BLaER1 (cell line): ENCODE results near the gene JHY.

Source experiments
- H3K27ac ChIP-seq: shearing (Covaris generic); formaldehyde crosslinking; 2 replicates; pipeline ENCODE4 v1.8.1; 2022
- H3K27me3 ChIP-seq: shearing (Covaris generic); formaldehyde crosslinking; 2 replicates; pipeline ENCODE4 v1.8.1; 2022
- H3K36me3 ChIP-seq: shearing (Covaris generic); formaldehyde crosslinking; 2 replicates; pipeline ENCODE4 v1.8.1; 2022
- H3K4me1 ChIP-seq: shearing (Covaris generic); formaldehyde crosslinking; 2 replicates; pipeline ENCODE4 v1.8.1; 2022
- H3K4me2 ChIP-seq: shearing (Covaris generic); formaldehyde crosslinking; 2 replicates; pipeline ENCODE4 v1.8.1; 2022
- H3K4me3 ChIP-seq: shearing (Covaris generic); formaldehyde crosslinking; 2 replicates; pipeline ENCODE4 v1.8.1; 2022
- H3K9ac ChIP-seq: shearing (Covaris generic); formaldehyde crosslinking; 2 replicates; pipeline ENCODE4 v1.8.1; 2022
- H3K9me3 ChIP-seq: shearing (Covaris generic); formaldehyde crosslinking; 2 replicates; pipeline ENCODE4 v1.8.1; 2022
- H4K20me1 ChIP-seq: shearing (Covaris generic); formaldehyde crosslinking; 2 replicates; pipeline ENCODE4 v1.8.1; 2022
- Cebpa-rat ChIP-seq: shearing (Covaris generic); IDR thresholded peaks from 2 replicates; pipeline ENCODE4 v1.8.1; 2022

The JHY gene

GRCh38 chr11:122871302-122871701, 11.3 kb upstream of the JHY start:
- H4K20me1 ChIP-seq = no peaks in the 10 kb centered on the region
- H3K4me3 ChIP-seq = no peak overlapping the region
- H3K36me3 ChIP-seq = no peaks in the 10 kb centered on the region
- no peak overlapping the region for H3K9ac ChIP-seq
- peaks cover 17% of the 10 kb centered on the region for H3K4me1 ChIP-seq
- no peaks in the 10 kb centered on the region for H3K27me3 ChIP-seq
- H3K4me2 ChIP-seq = no peak overlapping the region
- no peaks in the 10 kb centered on the region for H3K9me3 ChIP-seq
- no peak overlapping the region for H3K27ac ChIP-seq
- no peak for TF ChIP-seq Cebpa-rat

GRCh38 chr11:122872046-122872445, 10.5 kb upstream of the JHY start:
- Histone ChIP-seq H3K27ac (no peak overlapping the region), H4K20me1 (no peaks in the 10 kb centered on the region), H3K9ac (no peak overlapping the region), H3K4me2 (no peak overlapping the region), H3K9me3 (no peaks in the 10 kb centered on the region), H3K27me3 (no peaks in the 10 kb centered on the region), H3K4me3 (no peak overlapping the region), H3K36me3 (no peaks in the 10 kb centered on the region), H3K4me1 (peaks cover 17% of the 10 kb centered on the region)
- no peak for TF ChIP-seq Cebpa-rat

GRCh38 chr11:122874991-122875390, 7.6 kb upstream of the JHY start:
- H3K27me3 ChIP-seq = no peaks in the 10 kb centered on the region
- no peak overlapping the region for H3K27ac ChIP-seq
- no peak for TF ChIP-seq Cebpa-rat
- H3K36me3 ChIP-seq = no peaks in the 10 kb centered on the region
- H3K4me1 ChIP-seq = peaks cover 17% of the 10 kb centered on the region
- H3K4me3 ChIP-seq = no peak overlapping the region
- no peaks in the 10 kb centered on the region for H4K20me1 ChIP-seq
- H3K9ac ChIP-seq = no peak overlapping the region
- H3K4me2 ChIP-seq = peak overlapping the region; percentile 9; the same call in 1 of the 2 replicates
- H3K9me3 ChIP-seq = no peaks in the 10 kb centered on the region

- Histone ChIP-seq H4K20me1 (no peaks in the 10 kb centered on the region), H3K9me3 (no peaks in the 10 kb centered on the region), H3K4me1 (peaks cover 20% of the 10 kb centered on the region), H3K9ac (no peak overlapping the region), H3K4me2 (no peak overlapping the region), H3K4me3 (no peak overlapping the region), H3K27me3 (peaks cover 16% of the 10 kb centered on the region), H3K36me3 (no peaks in the 10 kb centered on the region), H3K27ac (no peak overlapping the region)
- TF ChIP-seq Cebpa-rat = no peak
Measured at GRCh38 chr11:122877732-122878131, 4.8 kb upstream of the JHY start.

- Histone ChIP-seq H3K4me2 (no peak overlapping the region), H3K27ac (no peak overlapping the region), H3K4me1 (peaks cover 18% of the 10 kb centered on the region), H3K9ac (no peak overlapping the region), H3K9me3 (no peaks in the 10 kb centered on the region), H3K27me3 (peaks cover 34% of the 10 kb centered on the region), H4K20me1 (no peaks in the 10 kb centered on the region), H3K36me3 (no peaks in the 10 kb centered on the region), H3K4me3 (no peak overlapping the region)
- no peak for TF ChIP-seq Cebpa-rat
Measured at GRCh38 chr11:122879785-122880184, 2.8 kb upstream of the JHY start.

GRCh38 chr11:122882857-122883645, 492 bp downstream of the JHY start:
- Histone ChIP-seq H3K4me1 (peaks cover 11% of the 10 kb centered on the region), H3K27ac (peak overlapping the region; percentile 36; the same call in 1 of the 2 replicates), H4K20me1 (no peaks in the 10 kb centered on the region), H3K4me2 (peak overlapping the region; percentile 98), H3K36me3 (no peaks in the 10 kb centered on the region), H3K9me3 (no peaks in the 10 kb centered on the region), H3K27me3 (peaks cover 34% of the 10 kb centered on the region), H3K9ac (peak overlapping the region; percentile 71), H3K4me3 (peak overlapping the region; percentile 77)
- TF ChIP-seq Cebpa-rat = no peak

- H3K27me3 ChIP-seq = peaks cover 34% of the 10 kb centered on the region
- H3K36me3 ChIP-seq = no peaks in the 10 kb centered on the region
- H3K4me1 ChIP-seq = peaks cover 11% of the 10 kb centered on the region
- no peak overlapping the region for H3K27ac ChIP-seq
- TF ChIP-seq Cebpa-rat = no peak
- H3K9ac ChIP-seq = no peak overlapping the region
- peak overlapping the region; percentile 77 for H3K4me3 ChIP-seq
- no peaks in the 10 kb centered on the region for H3K9me3 ChIP-seq
- H3K4me2 ChIP-seq = peak overlapping the region; percentile 98
- H4K20me1 ChIP-seq = no peaks in the 10 kb centered on the region
Measured at GRCh38 chr11:122883646-122883979, 1.1 kb downstream of the JHY start.

- H3K36me3 ChIP-seq = no peaks in the 10 kb centered on the region
- H3K4me3 ChIP-seq = no peak overlapping the region
- no peak overlapping the region for H3K9ac ChIP-seq
- no peak for TF ChIP-seq Cebpa-rat
- no peaks in the 10 kb centered on the region for H4K20me1 ChIP-seq
- H3K4me2 ChIP-seq = no peak overlapping the region
- peaks cover 14% of the 10 kb centered on the region for H3K27me3 ChIP-seq
- H3K9me3 ChIP-seq = no peaks in the 10 kb centered on the region
- H3K27ac ChIP-seq = no peak overlapping the region
- H3K4me1 ChIP-seq = peaks cover 28% of the 10 kb centered on the region
Measured at GRCh38 chr11:122888162-122888561, 5.6 kb downstream of the JHY start.

GRCh38 chr11:122893131-122893530, 10.6 kb downstream of the JHY start:
- 0 out of 2 replicates have a peak overlapping the region, but pooled peaks have one; percentile 3 for H3K4me3 ChIP-seq
- no peaks in the 10 kb centered on the region for H3K9me3 ChIP-seq
- H3K27ac ChIP-seq = no peak overlapping the region
- no peaks in the 10 kb centered on the region for H3K36me3 ChIP-seq
- peaks cover 61% of the 10 kb centered on the region for H3K4me1 ChIP-seq
- no peak for TF ChIP-seq Cebpa-rat
- H3K4me2 ChIP-seq = peak overlapping the region; percentile 67
- H3K9ac ChIP-seq = no peak overlapping the region
- H3K27me3 ChIP-seq = no peaks in the 10 kb centered on the region
- no peaks in the 10 kb centered on the region for H4K20me1 ChIP-seq

- Histone ChIP-seq H3K4me3 (no peak overlapping the region), H4K20me1 (no peaks in the 10 kb centered on the region), H3K27ac (no peak overlapping the region), H3K9ac (no peak overlapping the region), H3K36me3 (no peaks in the 10 kb centered on the region), H3K4me1 (peaks cover 61% of the 10 kb centered on the region), H3K4me2 (peak overlapping the region; percentile 49), H3K9me3 (no peaks in the 10 kb centered on the region), H3K27me3 (no peaks in the 10 kb centered on the region)
- TF ChIP-seq Cebpa-rat = no peak
Measured at GRCh38 chr11:122895563-122895962, 13.0 kb downstream of the JHY start.
